ENCODE data around the gene EVPL. TPM values are rescaled to one million over a fixed set of nuclear protein-coding genes. Genes with fewer than 3 reads are reported as not detected.

The EVPL gene
- total and polyA plus RNA-seq, 12 donors, result 0.04 to 0.31 (median 0.05) TPM; not detected in 6

GRCh38 chr17:76074390-76075363 is 47.6 kb upstream of the EVPL start, which contains the start of gene GALR2:
GALR2 (plus strand) TSS chr17:76074781; CDS start chr17:76074884, 103 bp downstream.
- intact Hi-C loops (cut with DNase I), result no loop called here
- Histone ChIP-seq H3K27me3 (peaks cover 35 to 64% (median 62%) of the 10 kb centered on the region in 7 donors), H3K4me1 (peaks cover 7 to 67% (median 61%) of the 10 kb centered on the region in 9 donors), H3K36me3 (peaks cover 0 to 6% (median 0%) of the 10 kb centered on the region in 9 donors), H3K4me3 (peak within 1 kb of the TSS in 8 of 10 donors; percentile 3 to 32 (median 17)), H3K27ac (no peak within 1 kb of the TSS), H3K9me3 (no peaks in the 10 kb centered on the region)
- TF ChIP-seq, protein P1, sequence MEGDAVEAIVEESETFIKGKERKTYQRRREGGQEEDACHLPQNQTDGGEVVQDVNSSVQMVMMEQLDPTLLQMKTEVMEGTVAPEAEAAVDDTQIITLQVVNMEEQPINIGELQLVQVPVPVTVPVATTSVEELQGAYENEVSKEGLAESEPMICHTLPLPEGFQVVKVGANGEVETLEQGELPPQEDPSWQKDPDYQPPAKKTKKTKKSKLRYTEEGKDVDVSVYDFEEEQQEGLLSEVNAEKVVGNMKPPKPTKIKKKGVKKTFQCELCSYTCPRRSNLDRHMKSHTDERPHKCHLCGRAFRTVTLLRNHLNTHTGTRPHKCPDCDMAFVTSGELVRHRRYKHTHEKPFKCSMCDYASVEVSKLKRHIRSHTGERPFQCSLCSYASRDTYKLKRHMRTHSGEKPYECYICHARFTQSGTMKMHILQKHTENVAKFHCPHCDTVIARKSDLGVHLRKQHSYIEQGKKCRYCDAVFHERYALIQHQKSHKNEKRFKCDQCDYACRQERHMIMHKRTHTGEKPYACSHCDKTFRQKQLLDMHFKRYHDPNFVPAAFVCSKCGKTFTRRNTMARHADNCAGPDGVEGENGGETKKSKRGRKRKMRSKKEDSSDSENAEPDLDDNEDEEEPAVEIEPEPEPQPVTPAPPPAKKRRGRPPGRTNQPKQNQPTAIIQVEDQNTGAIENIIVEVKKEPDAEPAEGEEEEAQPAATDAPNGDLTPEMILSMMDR (IDR thresholded peaks at IDR 0.05), result no peak
- WGBS, 2 donors, result 1 to 2% methylated on average over 91 to 92 of the region's 92 CpGs
- no peak for ATAC-seq
- no peak for DNase-seq

DNA sequence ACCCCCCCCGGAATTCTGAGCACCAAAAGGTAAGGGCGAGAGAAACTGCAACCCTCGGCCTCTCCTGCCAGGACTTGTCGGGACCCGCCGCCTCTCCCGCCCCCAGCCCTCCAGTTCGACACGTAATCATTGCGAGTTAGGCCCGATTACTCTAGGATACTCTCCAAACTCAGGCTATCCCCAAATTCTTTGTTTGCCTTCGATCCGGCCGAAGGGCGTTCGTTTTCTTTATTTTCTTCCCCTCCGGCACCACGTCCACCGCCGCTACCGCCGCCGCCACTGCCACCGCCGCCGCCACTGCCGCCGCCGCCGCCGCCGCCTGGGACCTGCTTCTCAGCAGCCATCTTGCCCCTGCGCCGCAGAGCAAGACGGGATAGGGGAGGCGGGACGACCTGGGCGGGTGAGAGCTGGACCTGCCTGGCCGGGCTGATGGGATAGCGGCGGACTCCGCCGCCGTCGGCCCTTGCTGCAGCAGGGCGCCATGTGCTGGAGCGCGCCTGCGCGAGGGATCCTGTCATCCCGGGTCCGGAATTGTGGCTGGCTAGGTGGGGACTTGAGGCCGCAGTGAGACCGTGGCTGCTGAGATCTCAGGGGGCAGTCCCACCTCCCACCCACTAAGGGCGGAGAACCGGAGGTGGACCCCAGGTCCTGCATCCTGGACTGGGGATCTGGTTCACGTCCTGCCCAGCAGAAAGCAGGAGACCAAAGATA is 45.2 kb upstream of the EVPL start, which contains the start of gene SRP68:
Gene SRP68, minus strand, starts transcription at position 370 of the 711 bp plus-strand sequence. Its CDS starts 26 bp downstream, at position 344.
- H3K4me1 ChIP-seq, result peaks cover 7 to 65% (median 59%) of the 10 kb centered on the region in 9 donors
- TF ChIP-seq, protein P1 (IDR thresholded peaks at IDR 0.05), result no peak
- no peaks in the 10 kb centered on the region for H3K9me3 ChIP-seq
- peaks cover 0 to 29% (median 8%) of the 10 kb centered on the region in 9 donors for H3K36me3 ChIP-seq
- H3K27me3 ChIP-seq, result peaks cover 35 to 40% (median 40%) of the 10 kb centered on the region in 7 donors
- H3K27ac ChIP-seq, result peak within 1 kb of the TSS in 9 of 10 donors; percentile 44 to 90 (median 80)
- DNase-seq, result peak; percentile 92 to 93
- peak within 1 kb of the TSS; percentile 68 to 99 (median 83) for H3K4me3 ChIP-seq
- WGBS, 2 donors, result 0% methylated on average over 57 of the region's 57 CpGs
- intact Hi-C loops (cut with DNase I), result no loop called here
- peak; percentile 98 to 100 (median 100) for ATAC-seq

GRCh38 chr17:76071531-76072147 is 44.5 kb upstream of the EVPL start:
- peak in 2 of 8 donors; percentile 5 for ATAC-seq

More at GRCh38 chr17:76071531-76072147, 44.5 kb upstream of the EVPL start:
- H3K4me1 ChIP-seq, result peaks cover 5 to 58% (median 53%) of the 10 kb centered on the region in 9 donors
- peak overlapping the region in 9 of 10 donors; percentile 44 to 90 (median 80) for H3K27ac ChIP-seq
- H3K27me3 ChIP-seq, result peaks cover 31 to 34% (median 34%) of the 10 kb centered on the region in 7 donors
- WGBS, 2 donors, result 13 to 16% methylated on average over 15 of the region's 15 CpGs
- H3K4me3 ChIP-seq, result peak overlapping the region; percentile 68 to 99 (median 83)
- TF ChIP-seq, protein P1 (IDR thresholded peaks at IDR 0.05), result no peak
- intact Hi-C loops (cut with DNase I), result no loop called here
- no peaks in the 10 kb centered on the region for H3K9me3 ChIP-seq
- no peak for DNase-seq
- H3K36me3 ChIP-seq, result peaks cover 0 to 36% (median 15%) of the 10 kb centered on the region in 9 donors

All from heart right ventricle (tissue), 16 donors.